Neural cell (in vitro differentiated cells): ENCODE results near the gene MCM3AP. TPM values are rescaled to one million over a fixed set of nuclear protein-coding genes. Genes with fewer than 3 reads are reported as not detected.

Experiments
- H2AFZ ChIP-seq: fragments of 200-600, 300-800 bp; sonication (generic), shearing (Covaris generic); 2 replicates; pipeline ENCODE4 v1.6.0; 2014; ENCODE audit warnings: low read depth, mild to moderate bottlenecking, antibody characterized with exemption, low read length, moderate library complexity
- H3F3A ChIP-seq: fragments of 200-600 bp; shearing (Covaris generic); 2 replicates; pipeline ENCODE4 v1.6.1; 2016; ENCODE audit warnings: mild to moderate bottlenecking, moderate library complexity, mixed read lengths, antibody characterized with exemption, low read length; ENCODE audit not compliant: insufficient read depth, poor library complexity, severe bottlenecking
- H3K27ac ChIP-seq: fragments of 200-600, 300-800 bp; sonication (generic), shearing (Covaris generic); 2 replicates; pipeline ENCODE4 v1.5.1; 2014; ENCODE audit warnings: mild to moderate bottlenecking, low read length, moderate library complexity
- H3K27me3 ChIP-seq: fragments of 300-800, 200-600 bp; sonication (generic), shearing (Covaris generic); 2 replicates; pipeline ENCODE4 v1.6.0; 2014; ENCODE audit warnings: mild to moderate bottlenecking, low read depth, low read length, moderate library complexity; ENCODE audit not compliant: insufficient read depth
- H3K36me3 ChIP-seq: fragments of 300-800, 200-600 bp; sonication (generic), shearing (Covaris generic); 2 replicates; pipeline ENCODE4 v1.5.1; 2014; ENCODE audit warnings: mild to moderate bottlenecking, antibody characterized with exemption, low read length, moderate library complexity; ENCODE audit not compliant: insufficient read depth
- H3K4me2 ChIP-seq: fragments of 300-800, 200-600 bp; sonication (generic), shearing (Covaris generic); 2 replicates; pipeline ENCODE4 v1.6.0; 2014; ENCODE audit warnings: mild to moderate bottlenecking, low read length
- H3K4me3 ChIP-seq: fragments of 300-800, 200-600 bp; sonication (generic), shearing (Covaris generic); 2 replicates; pipeline ENCODE4 v1.5.1; 2014; ENCODE audit warnings: mild to moderate bottlenecking, low read length, moderate library complexity
- H3K79me2 ChIP-seq: fragments of 200-600 bp; shearing (Covaris generic); replicated peaks from 2 replicates; pipeline ENCODE4 v1.6.0; 2014; ENCODE audit warnings: mild to moderate bottlenecking, low read length, moderate library complexity; ENCODE audit not compliant: insufficient read depth
- H3K9ac ChIP-seq: fragments of 300-800, 200-600 bp; sonication (generic), shearing (Covaris generic); 2 replicates; pipeline ENCODE4 v1.6.1; 2016; ENCODE audit warnings: mild to moderate bottlenecking, low read length, mixed read lengths
- H3K9me2 ChIP-seq: fragments of 200-600 bp; shearing (Covaris generic); 2 replicates; pipeline ENCODE4 v1.6.1; 2016; ENCODE audit warnings: mild to moderate bottlenecking, low read length, mixed read lengths; ENCODE audit not compliant: insufficient read depth
- H3K9me3 ChIP-seq: fragments of 200-600, 300-800 bp; sonication (generic), shearing (Covaris generic); 2 replicates; pipeline ENCODE4 v1.6.1; 2016; ENCODE audit warnings: mild to moderate bottlenecking, mixed run types, low read length, moderate library complexity, mixed read lengths
- H4K20me1 ChIP-seq: fragments of 200-600 bp; shearing (Covaris generic); 2 replicates; pipeline ENCODE4 v1.6.1; 2016; ENCODE audit warnings: mild to moderate bottlenecking, mixed run types; ENCODE audit not compliant: insufficient read depth
- EP300 ChIP-seq: fragments of 450-650 bp; conservative IDR thresholded peaks from 2 replicates; pipeline ENCODE4 v1.6.1; 2014; ENCODE audit warnings: antibody characterized with exemption, mild to moderate bottlenecking, moderate library complexity; ENCODE audit not compliant: poor library complexity, severe bottlenecking
- EZH2 ChIP-seq: fragments of 200-600, 300-800 bp; shearing (Covaris generic), sonication (generic); IDR thresholded peaks from 2 replicates; pipeline ENCODE4 v1.6.1; 2014; ENCODE audit warnings: antibody characterized with exemption, low read length, borderline replicate concordance, mild to moderate bottlenecking; ENCODE audit not compliant: insufficient read depth, poor library complexity, severe bottlenecking
- MXI1 ChIP-seq: fragments of 450-650 bp; conservative IDR thresholded peaks from 2 replicates; pipeline ENCODE4 v1.6.1; 2014; ENCODE audit warnings: antibody characterized with exemption, mild to moderate bottlenecking; ENCODE audit not compliant: poor library complexity, severe bottlenecking
- POLR2AphosphoS5 ChIP-seq: IDR thresholded peaks from 2 replicates; pipeline ENCODE4 v1.6.1; 2012
- RAD21 ChIP-seq: fragments of 450-650 bp; conservative IDR thresholded peaks from 2 replicates; pipeline ENCODE4 v1.6.1; 2014; ENCODE audit warnings: antibody characterized with exemption, mild to moderate bottlenecking, moderate library complexity
- REST ChIP-seq: IDR thresholded peaks from 2 replicates; pipeline ENCODE4 v1.6.1; 2012; ENCODE audit warnings: borderline replicate concordance
- SMC3 ChIP-seq: fragments of 450-650 bp; conservative IDR thresholded peaks from 2 replicates; pipeline ENCODE4 v1.6.1; 2014; ENCODE audit warnings: antibody characterized with exemption, mild to moderate bottlenecking, moderate library complexity; ENCODE audit not compliant: poor library complexity
- TAF1 ChIP-seq: IDR thresholded peaks from 2 replicates; pipeline ENCODE4 v1.6.1; 2012; ENCODE audit warnings: low read depth
- polyA plus RNA-seq: library from polyadenylated mRNA; depleted of rRNA; stranded (reverse); fragments of >200 nt; gene quantifications from 2 replicates; pipeline ENCODE4 v1.2.3, GENCODE V29; 2014
- TF ChIP-seq, protein P1 (sequence below): fragments of 450-650 bp; IDR thresholded peaks from 2 replicates; pipeline ENCODE4 v1.5.1; 2014; ENCODE audit warnings: antibody characterized with exemption, mild to moderate bottlenecking, moderate library complexity; ENCODE audit not compliant: poor library complexity, severe bottlenecking

MCM3AP gene
- polyA plus RNA-seq, 1 donor from 2014 or later: 74.2 TPM

DNA sequence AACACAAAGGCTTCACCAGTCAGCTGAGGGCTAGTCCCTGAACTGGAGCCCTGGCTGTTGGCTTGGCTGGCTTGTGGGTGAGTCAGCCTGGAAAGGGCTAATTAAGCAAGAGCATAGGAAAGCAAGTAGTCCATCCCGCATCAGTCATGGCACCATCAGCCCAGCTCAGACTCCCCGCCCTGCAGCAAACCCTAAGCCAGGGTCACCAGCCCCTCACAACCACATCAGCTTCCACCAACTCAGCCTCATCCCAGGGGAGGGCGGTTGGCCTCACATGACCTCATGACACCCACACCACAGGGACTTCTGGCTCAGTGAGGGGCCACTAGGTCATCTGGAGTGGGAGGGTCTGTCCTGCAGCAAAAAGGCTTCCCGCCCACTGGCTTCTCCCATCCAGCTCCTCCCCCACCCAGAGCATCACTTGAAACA, 94.1 kb downstream of the MCM3AP start:
- Histone ChIP-seq H3K9me2 (no peaks in the 10 kb centered on the region), H3K36me3 (no peaks in the 10 kb centered on the region), H3K9ac (no peak overlapping the region), H3F3A (no peaks in the 10 kb centered on the region), H2AFZ (no peak overlapping the region), H3K27me3 (no peaks in the 10 kb centered on the region), H3K4me2 (no peak overlapping the region), H3K27ac (no peak overlapping the region), H3K9me3 (no peaks in the 10 kb centered on the region), H4K20me1 (no peaks in the 10 kb centered on the region), H3K4me3 (no peak overlapping the region), H3K79me2 (no peaks in the 10 kb centered on the region)
- TF ChIP-seq, protein P1, sequence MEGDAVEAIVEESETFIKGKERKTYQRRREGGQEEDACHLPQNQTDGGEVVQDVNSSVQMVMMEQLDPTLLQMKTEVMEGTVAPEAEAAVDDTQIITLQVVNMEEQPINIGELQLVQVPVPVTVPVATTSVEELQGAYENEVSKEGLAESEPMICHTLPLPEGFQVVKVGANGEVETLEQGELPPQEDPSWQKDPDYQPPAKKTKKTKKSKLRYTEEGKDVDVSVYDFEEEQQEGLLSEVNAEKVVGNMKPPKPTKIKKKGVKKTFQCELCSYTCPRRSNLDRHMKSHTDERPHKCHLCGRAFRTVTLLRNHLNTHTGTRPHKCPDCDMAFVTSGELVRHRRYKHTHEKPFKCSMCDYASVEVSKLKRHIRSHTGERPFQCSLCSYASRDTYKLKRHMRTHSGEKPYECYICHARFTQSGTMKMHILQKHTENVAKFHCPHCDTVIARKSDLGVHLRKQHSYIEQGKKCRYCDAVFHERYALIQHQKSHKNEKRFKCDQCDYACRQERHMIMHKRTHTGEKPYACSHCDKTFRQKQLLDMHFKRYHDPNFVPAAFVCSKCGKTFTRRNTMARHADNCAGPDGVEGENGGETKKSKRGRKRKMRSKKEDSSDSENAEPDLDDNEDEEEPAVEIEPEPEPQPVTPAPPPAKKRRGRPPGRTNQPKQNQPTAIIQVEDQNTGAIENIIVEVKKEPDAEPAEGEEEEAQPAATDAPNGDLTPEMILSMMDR: no peak
- TF ChIP-seq EP300: no peak
- TF ChIP-seq RAD21: no peak
- TF ChIP-seq TAF1: no peak
- no peak for TF ChIP-seq EZH2
- no peak for TF ChIP-seq POLR2AphosphoS5
- TF ChIP-seq REST: no peak
- no peak for TF ChIP-seq SMC3
- no peak for TF ChIP-seq MXI1

DNA sequence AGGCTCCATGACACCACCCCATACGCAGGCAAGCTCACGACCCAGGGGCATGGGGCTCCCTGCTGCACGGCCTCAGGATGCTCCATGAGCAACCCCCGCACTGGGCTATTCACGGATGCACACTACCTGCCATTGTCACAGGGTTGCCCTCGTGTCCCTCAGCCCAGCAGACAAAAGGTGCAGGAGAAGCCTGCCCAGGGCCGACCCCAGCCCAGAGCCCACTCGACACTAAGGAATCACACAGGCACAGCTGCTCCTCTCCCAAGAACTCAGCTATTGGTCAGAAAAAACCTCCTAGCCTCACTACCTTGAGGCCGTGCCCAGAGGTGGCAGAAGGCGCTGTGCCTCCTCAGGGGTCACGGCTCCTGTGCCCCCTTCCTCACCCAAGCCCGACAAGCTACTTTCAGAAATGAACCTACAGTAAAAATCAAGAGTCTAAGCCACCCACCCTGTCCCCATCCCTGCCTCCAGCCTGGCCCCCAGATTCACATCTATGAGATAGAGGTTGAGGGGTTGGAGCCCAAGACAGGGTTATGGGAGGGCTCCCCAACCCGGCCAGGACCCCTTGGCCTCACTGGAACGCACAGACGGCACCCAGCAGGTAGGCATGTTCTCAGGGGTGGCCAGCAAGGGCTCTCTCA, 94.8 kb downstream of the MCM3AP start:
- H2AFZ ChIP-seq: no peak overlapping the region
- no peak overlapping the region for H3K9ac ChIP-seq
- H3K4me3 ChIP-seq: no peak overlapping the region
- H3F3A ChIP-seq: no peaks in the 10 kb centered on the region
- no peaks in the 10 kb centered on the region for H3K36me3 ChIP-seq
- no peaks in the 10 kb centered on the region for H3K27me3 ChIP-seq
- no peak overlapping the region for H3K4me2 ChIP-seq
- no peaks in the 10 kb centered on the region for H3K9me2 ChIP-seq
- H3K27ac ChIP-seq: no peak overlapping the region
- H3K9me3 ChIP-seq: no peaks in the 10 kb centered on the region
- TF ChIP-seq REST (no peak), MXI1 (no peak), EZH2 (no peak), SMC3 (no peak), POLR2AphosphoS5 (no peak)
- TF ChIP-seq, protein P1: no peak
- no peaks in the 10 kb centered on the region for H4K20me1 ChIP-seq
- H3K79me2 ChIP-seq: no peaks in the 10 kb centered on the region
